GM10266 (cell line): ENCODE results near the gene WIPF2.

Source experiments
- DNase-seq: peaks from one replicate; pipeline ENCODE4 v3.0.0; 2012; ENCODE audit errors: extremely low spot score
- CTCF ChIP-seq: IDR thresholded peaks from 2 replicates; pipeline ENCODE4 v1.5.1; 2012; ENCODE audit warnings: mild to moderate bottlenecking, low read depth; ENCODE audit not compliant: control insufficient read depth, insufficient read depth; ENCODE audit errors: missing control alignments

The WIPF2 gene

DNA sequence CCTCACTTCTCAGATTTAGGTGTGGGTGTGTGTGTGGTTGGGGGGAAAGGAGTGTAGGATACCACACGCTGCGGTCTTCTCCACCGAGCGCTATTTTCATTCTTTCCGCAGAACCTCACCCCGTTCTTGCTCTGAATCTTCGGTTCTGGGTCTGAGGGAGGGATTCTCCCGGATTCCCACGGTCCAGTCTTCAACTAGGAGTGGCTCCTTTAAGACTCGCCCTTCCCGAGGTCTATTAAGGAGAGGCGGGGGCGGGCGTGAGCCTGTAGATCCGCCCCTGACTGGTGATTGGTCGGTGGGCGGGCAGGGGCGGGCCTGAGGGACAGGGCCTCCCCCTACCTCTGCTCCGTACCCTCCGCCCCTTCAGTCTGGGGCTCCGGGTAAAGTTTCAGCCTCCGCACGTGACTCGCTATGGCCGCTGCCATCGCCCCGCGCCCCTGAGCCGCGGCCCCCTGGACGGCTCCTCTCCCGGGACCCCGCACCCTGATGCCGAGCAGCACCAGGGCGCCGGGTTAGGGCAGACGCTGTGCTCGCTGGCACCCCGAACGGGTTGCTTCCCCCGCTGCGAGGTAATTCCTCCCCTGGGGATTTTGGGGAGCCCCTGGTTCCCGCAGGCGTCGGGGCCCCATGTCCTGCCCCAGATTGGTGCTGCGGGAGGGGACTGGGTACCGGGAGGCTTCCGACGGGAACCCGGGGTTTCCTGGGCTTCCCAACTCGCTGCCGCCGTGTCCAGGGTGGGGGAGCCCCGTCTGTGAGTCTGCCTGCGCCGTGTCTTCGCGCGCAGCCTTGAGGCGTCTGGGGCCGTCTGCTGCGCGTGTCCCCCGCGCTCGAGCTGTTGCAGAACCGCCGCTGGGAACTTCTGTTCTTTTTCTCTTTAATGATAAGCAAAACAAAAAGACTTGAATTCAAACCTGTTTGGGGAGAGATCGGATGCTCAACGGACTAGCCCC lies 99.1 kb downstream of the WIPF2 start:
- peak; percentile 97 for DNase-seq

DNA sequence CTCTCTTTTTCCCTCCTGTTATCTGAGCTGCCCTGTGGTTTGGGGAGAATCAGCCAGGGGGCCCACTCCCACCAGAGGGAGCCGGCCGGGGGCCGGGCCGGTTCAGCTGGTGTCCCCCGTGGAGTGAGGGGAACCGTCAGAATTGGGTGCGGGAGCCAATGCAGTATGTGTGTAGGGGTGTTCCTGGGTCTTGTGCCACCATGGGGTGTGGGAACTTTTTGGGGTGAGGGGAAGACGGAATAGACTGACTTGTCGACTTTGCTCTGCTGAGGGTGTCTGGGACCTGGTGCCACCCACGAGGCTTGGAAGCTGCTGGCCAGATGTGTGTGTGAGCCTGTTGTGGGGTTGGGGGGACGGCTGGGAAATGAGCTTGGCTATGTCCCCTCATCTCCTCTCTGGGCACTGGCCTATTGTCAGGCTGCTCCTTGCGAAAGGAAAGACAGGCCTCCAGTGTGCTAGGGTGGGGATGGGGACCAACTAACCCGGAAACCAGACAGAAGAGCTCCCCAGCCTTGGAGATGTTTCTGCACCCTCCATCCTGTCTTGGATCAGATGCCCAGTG lies 99.8 kb downstream of the WIPF2 start:
- TF ChIP-seq CTCF = no peak
- no peak for DNase-seq

More for the DNA sequence above, 99.1 kb downstream of the WIPF2 start:
- no peak for TF ChIP-seq CTCF

GRCh38 chr17:40319651-40320540 lies 100.8 kb downstream of the WIPF2 start:
- DNase-seq = no peak
- TF ChIP-seq CTCF = no peak

DNA sequence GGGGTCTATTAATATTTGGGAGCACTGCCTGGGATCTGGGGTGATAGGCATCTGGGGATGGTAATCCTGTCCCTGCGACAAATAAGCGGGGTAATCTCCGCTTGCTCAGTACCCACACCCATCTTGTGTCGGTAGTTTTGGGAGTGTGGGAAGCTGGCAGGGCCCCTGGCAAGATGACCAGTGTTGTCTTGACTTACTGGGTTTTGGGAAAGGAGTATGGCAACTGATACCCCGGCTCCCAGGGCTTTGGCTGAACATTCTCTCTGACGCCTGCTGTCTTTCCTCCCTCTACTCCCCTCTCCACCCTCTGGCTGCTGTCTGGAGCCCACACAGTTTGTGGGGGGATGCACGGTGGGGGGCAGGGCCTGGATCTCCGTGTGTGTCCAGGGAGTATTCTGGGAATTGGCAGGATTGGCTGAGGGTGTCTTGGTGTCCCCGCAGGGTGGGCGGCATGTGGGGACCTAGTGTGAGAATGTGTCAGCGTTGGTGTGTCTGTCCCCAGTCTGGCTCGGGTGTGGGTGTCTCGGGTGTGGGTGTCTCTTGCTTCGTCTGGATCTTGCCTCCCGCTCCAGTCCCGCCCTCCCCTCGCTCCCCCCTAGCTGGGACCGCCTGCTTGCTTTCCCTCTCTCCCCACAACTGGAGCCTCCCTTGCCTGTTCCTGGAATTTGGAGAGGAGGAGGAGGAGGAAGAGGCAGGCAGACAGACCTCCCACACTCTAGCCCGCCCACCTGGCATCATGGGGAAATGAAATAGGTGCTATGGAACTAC lies 101.8 kb downstream of the WIPF2 start:
- no peak for DNase-seq
- TF ChIP-seq CTCF = no peak

- no peak for DNase-seq
- TF ChIP-seq CTCF = no peak
These were observed 102.4 kb downstream of the WIPF2 start for GRCh38 chr17:40321524-40321929.

GRCh38 chr17:40321961-40322357 lies 102.9 kb downstream of the WIPF2 start:
- no peak for DNase-seq
- no peak for TF ChIP-seq CTCF
